CD14-positive monocyte (primary cell): ENCODE results near the gene SMURF2. TPM values are rescaled to one million over a fixed set of nuclear protein-coding genes. Genes with fewer than 3 reads are reported as not detected.
A peak's percentile ranks its signal among the peaks of the same experiment; 100 is the strongest.

ENCODE experiments used
- DNase-seq, 3 donors: peaks; one replicate each; pipeline ENCODE4 v3.0.0-alpha.2; 2011 to 2022
- H2AFZ ChIP-seq: 2 replicates; pipeline ENCODE4 v1.6.0; 2012; ENCODE audit warnings: mild to moderate bottlenecking, low read depth, low read length, inconsistent platforms; ENCODE audit not compliant: insufficient read depth, poor library complexity, severe bottlenecking
- H3K27ac ChIP-seq, 2 donors: 1 replicate in 1 of 2; 2 replicates in 1 of 2; pipeline ENCODE4 v1.5.1; 2012 to 2013; ENCODE audit warnings: low read length in 2 of 2, control low read depth in 1 of 2, inconsistent platforms in 1 of 2, low read depth in 1 of 2, mild to moderate bottlenecking in 1 of 2
- H3K27me3 ChIP-seq, 2 donors: one replicate each; pipeline versions ENCODE4 v1.6.0 to v1.6.1; 2011 to 2013; ENCODE audit warnings: low read length in 2 of 2; ENCODE audit not compliant: control insufficient read depth in 2 of 2, insufficient read depth in 2 of 2
- H3K36me3 ChIP-seq, 2 donors: replicated peaks in 1 of 2; 1 replicate in 1 of 2; 2 replicates in 1 of 2; pipeline versions ENCODE4 v1.5.1 to v1.6.1; 2012 to 2013; ENCODE audit warnings: low read length in 2 of 2, control low read depth in 1 of 2, inconsistent platforms in 1 of 2, mild to moderate bottlenecking in 1 of 2; ENCODE audit not compliant: insufficient read depth in 2 of 2, control insufficient read depth in 1 of 2
- H3K4me1 ChIP-seq, 2 donors: 1 replicate in 1 of 2; 2 replicates in 1 of 2; pipeline versions ENCODE4 v1.5.1 to v1.6.1; 2012 to 2013; ENCODE audit warnings: low read length in 2 of 2, control low read depth in 1 of 2, inconsistent platforms in 1 of 2, mild to moderate bottlenecking in 1 of 2, moderate library complexity in 1 of 2; ENCODE audit not compliant: insufficient read depth in 2 of 2, control insufficient read depth in 1 of 2
- H3K4me2 ChIP-seq: replicated peaks from 2 replicates; pipeline ENCODE3; 2012; ENCODE audit warnings: low read length, moderate library complexity, mild to moderate bottlenecking; ENCODE audit not compliant: poor library complexity, severe bottlenecking; ENCODE audit errors: extremely low read depth
- H3K4me3 ChIP-seq, 3 experiments: fragments of 200-600 bp in 1 of 3; sonication (generic) in 1 of 3; replicated peaks in 1 of 3; 1 replicate in 2 of 3; 2 replicates in 1 of 3; pipeline ENCODE4 v1.5.1; 2011 to 2013; ENCODE audit warnings: low read length in 3 of 3, mild to moderate bottlenecking in 3 of 3, control low read depth in 2 of 3, low read depth in 2 of 3, inconsistent platforms in 1 of 3, moderate library complexity in 1 of 3
- H3K79me2 ChIP-seq: 2 replicates; pipeline ENCODE4 v1.6.0; 2012; ENCODE audit warnings: mild to moderate bottlenecking, control low read depth, inconsistent platforms, low read length, moderate library complexity; ENCODE audit not compliant: insufficient read depth
- H3K9ac ChIP-seq: 2 replicates; pipeline ENCODE4 v1.6.0; 2017; ENCODE audit warnings: low read length, mild to moderate bottlenecking; ENCODE audit not compliant: insufficient read depth, poor library complexity, severe bottlenecking
- H3K9me3 ChIP-seq, 2 donors: replicated peaks in 1 of 2; 1 replicate in 1 of 2; 2 replicates in 1 of 2; pipeline versions ENCODE4 v1.5.1 to v1.6.1; 2012 to 2013; ENCODE audit warnings: low read length in 2 of 2, control low read depth in 1 of 2; ENCODE audit not compliant: control insufficient read depth in 1 of 2, insufficient read depth in 1 of 2
- H4K20me1 ChIP-seq: 2 replicates; pipeline ENCODE4 v1.6.0; 2012; ENCODE audit warnings: mild to moderate bottlenecking, low read length, control low read depth, moderate library complexity; ENCODE audit not compliant: insufficient read depth
- H3K27ac Mint-ChIP-seq, 7 donors: one replicate each; pipeline ENCODE4 v1.8.0; 2020; ENCODE audit warnings: mild to moderate bottlenecking in 7 of 7, mixed read lengths in 7 of 7, moderate library complexity in 6 of 7, inconsistent platforms in 2 of 7
- H3K27me3 Mint-ChIP-seq, 3 donors: one replicate each; pipeline ENCODE4 v1.8.0; 2021 to 2022; ENCODE audit warnings: low read depth in 3 of 3, mild to moderate bottlenecking in 3 of 3, mixed read lengths in 3 of 3, moderate library complexity in 3 of 3, inconsistent platforms in 1 of 3
- H3K36me3 Mint-ChIP-seq, 2 donors: one replicate each; pipeline ENCODE4 v1.8.0; 2020; ENCODE audit warnings: mixed read lengths in 2 of 2, inconsistent platforms in 1 of 2, mild to moderate bottlenecking in 1 of 2
- H3K4me1 Mint-ChIP-seq: one replicate; pipeline ENCODE4 v1.8.0; 2020; ENCODE audit warnings: mild to moderate bottlenecking, mixed read lengths
- H3K4me3 Mint-ChIP-seq, 2 donors: one replicate each; pipeline ENCODE4 v1.8.0; 2020; ENCODE audit warnings: mild to moderate bottlenecking in 2 of 2, mixed read lengths in 2 of 2, moderate library complexity in 1 of 2
- H3K9me3 Mint-ChIP-seq, 7 donors: one replicate each; pipeline ENCODE4 v1.8.0; 2020 to 2022; ENCODE audit warnings: mixed read lengths in 7 of 7, mild to moderate bottlenecking in 6 of 7, moderate library complexity in 6 of 7, inconsistent platforms in 2 of 7
- WGBS: methylation state at CpG from one replicate; pipeline ENCODE4 v1.1.5; 2013; ENCODE audit warnings: missing lambda C conversion rate; ENCODE audit not compliant: insufficient coverage; 5-methylcytosine and 5-hydroxymethylcytosine counted together
- intact Hi-C, 2 donors: fragments of 100-400 bp; cut with micrococcal nuclease; formaldehyde crosslinking; loops; one replicate each; pipeline versions ENCODE4 v1.15.0 to v1.15.1; 2023
- polyA plus RNA-seq, 3 donors: library from polyadenylated mRNA; depleted of rRNA in 1 of 3; unstranded in 2 of 3; stranded (reverse) in 1 of 3; fragments of 300-500 nt in 2 of 3; fragments of >200 nt in 1 of 3; fragmentation: Illumina TruSeq in 2 of 3; gene quantifications; 1 replicate in 2 of 3; 2 replicates in 1 of 3; pipeline ENCODE4 v1.2.3, GENCODE V29; 2012 to 2021
- TF ChIP-seq, protein P1 (sequence below): fragments of 200-600 bp; IDR thresholded peaks from one replicate; pipeline ENCODE4 v1.8.0; 2022; ENCODE audit warnings: antibody characterized with exemption, mild to moderate bottlenecking

The SMURF2 gene
- polyA plus RNA-seq, 3 donors, result 2.2 to 12.9 (median 4.5) TPM

DNA sequence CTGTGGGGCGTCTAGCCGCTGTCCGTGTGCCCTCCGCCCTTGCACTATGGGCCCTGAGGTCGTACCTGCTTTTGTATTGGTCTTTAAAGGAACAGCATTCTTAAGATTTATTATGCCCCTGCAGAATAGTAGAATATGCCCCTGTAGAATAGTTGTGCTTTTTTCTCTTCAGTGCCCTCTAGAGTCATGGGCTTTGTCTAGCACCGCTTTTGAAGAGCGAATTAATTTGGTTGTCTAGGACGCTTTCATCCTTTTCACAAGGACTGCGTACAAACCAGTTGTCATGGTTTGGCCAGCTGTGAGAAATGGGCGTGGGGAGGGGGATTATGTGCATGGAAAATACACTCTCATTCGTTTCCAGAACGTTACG lies 154.7 kb downstream of the SMURF2 start:
- Histone ChIP-seq H3K9me3 (no peaks in the 10 kb centered on the region), H3K27ac (peak overlapping the region; percentile 99 to 100), H3K4me1 (peaks cover 21 to 40% of the 10 kb centered on the region in 2 donors), H3K27me3 (no peaks in the 10 kb centered on the region), H3K36me3 (peaks cover 42 to 57% of the 10 kb centered on the region in 2 donors), H3K9ac (peak overlapping the region; percentile 99), H3K79me2 (peaks cover 73% of the 10 kb centered on the region), H2AFZ (peak overlapping the region; percentile 94), H4K20me1 (peaks cover 43% of the 10 kb centered on the region), H3K4me3 (peak overlapping the region; percentile 91 to 99 (median 99)), H3K4me2 (peak overlapping the region; percentile 94)
- DNase-seq, result peak in 2 of 3 donors; percentile 37 to 38
- Mint-ChIP-seq H3K36me3 (peaks cover 51 to 53% of the 10 kb centered on the region in 2 donors), H3K9me3 (peaks cover 0 to 5% (median 2%) of the 10 kb centered on the region in 7 donors), H3K27me3 (no peaks in the 10 kb centered on the region), H3K4me1 (peaks cover 27% of the 10 kb centered on the region), H3K4me3 (peak overlapping the region; percentile 99 to 100), H3K27ac (peak overlapping the region; percentile 100)
- intact Hi-C loops, result no loop called here
- TF ChIP-seq, protein P1, sequence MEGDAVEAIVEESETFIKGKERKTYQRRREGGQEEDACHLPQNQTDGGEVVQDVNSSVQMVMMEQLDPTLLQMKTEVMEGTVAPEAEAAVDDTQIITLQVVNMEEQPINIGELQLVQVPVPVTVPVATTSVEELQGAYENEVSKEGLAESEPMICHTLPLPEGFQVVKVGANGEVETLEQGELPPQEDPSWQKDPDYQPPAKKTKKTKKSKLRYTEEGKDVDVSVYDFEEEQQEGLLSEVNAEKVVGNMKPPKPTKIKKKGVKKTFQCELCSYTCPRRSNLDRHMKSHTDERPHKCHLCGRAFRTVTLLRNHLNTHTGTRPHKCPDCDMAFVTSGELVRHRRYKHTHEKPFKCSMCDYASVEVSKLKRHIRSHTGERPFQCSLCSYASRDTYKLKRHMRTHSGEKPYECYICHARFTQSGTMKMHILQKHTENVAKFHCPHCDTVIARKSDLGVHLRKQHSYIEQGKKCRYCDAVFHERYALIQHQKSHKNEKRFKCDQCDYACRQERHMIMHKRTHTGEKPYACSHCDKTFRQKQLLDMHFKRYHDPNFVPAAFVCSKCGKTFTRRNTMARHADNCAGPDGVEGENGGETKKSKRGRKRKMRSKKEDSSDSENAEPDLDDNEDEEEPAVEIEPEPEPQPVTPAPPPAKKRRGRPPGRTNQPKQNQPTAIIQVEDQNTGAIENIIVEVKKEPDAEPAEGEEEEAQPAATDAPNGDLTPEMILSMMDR, result peak; percentile 44
- WGBS, result 0% methylated on average over 7 of the region's 13 CpGs

DNA sequence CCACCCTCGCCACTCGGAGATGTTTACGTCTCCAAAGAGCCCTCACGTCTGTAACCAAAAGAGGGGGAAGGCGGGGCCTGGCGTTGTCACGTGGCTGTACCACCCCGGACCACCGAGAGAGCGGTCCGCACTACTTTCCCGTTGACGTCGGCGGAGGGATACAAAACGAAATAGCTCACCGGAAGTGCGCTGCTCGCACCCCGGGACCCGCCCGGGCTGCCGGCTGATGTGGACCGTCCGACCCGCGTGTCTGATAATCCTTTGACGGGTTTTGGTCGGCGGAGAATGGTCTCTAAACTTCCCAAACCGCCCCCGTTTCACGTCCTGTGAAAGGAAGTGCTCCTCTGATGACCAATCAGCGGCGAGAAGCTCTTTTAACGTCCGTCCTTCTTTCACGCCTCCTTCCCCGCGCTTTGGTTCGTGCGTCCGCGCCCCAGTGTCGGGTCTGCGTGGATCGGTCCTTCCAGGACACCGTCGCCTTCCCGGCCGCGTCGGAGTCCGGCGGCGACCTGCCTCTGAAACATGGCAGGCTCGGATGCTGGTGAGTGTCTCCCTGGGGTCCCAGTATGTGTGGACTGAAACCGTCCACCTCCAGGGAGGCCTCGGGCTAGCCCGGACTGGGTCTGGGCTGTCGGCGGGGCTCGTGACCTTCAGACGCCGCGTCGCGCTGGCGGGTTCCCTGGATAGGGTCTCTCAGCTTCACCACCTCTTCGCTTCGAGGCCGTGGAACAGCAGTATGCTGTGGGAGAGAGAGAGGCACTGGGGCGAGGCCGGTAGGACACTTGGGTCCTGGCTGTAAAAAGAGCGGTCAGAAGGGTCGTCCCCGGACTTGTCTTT lies 155.3 kb downstream of the SMURF2 start, which contains the start of gene CEP95:
CEP95 (plus strand) TSS at position 402 of the 837 bp plus-strand sequence; CDS start at position 523, 121 bp downstream.
- H3K27me3 Mint-ChIP-seq, result no peaks in the 10 kb centered on the region

More for the DNA sequence above, 155.3 kb downstream of the SMURF2 start, which contains the start of gene CEP95:
- H3K27me3 ChIP-seq, result no peaks in the 10 kb centered on the region
- peak within 1 kb of the TSS; percentile 94 for H2AFZ ChIP-seq
- H3K79me2 ChIP-seq, result peaks cover 79% of the 10 kb centered on the region
- H3K9me3 ChIP-seq, result no peaks in the 10 kb centered on the region
- peaks cover 45 to 57% of the 10 kb centered on the region in 2 donors for H3K36me3 ChIP-seq
- peak; percentile 87 to 94 (median 93) for DNase-seq
- peak within 1 kb of the TSS; percentile 99 to 100 for H3K4me3 Mint-ChIP-seq
- under 1% methylated on average over 65 of the region's 77 CpGs for whole genome bisulfite sequencing
- TF ChIP-seq, protein P1, result no peak
- H3K9ac ChIP-seq, result peak within 1 kb of the TSS; percentile 99
- H3K9me3 Mint-ChIP-seq, result peaks cover 0 to 5% (median 2%) of the 10 kb centered on the region in 7 donors
- H3K4me1 Mint-ChIP-seq, result peaks cover 29% of the 10 kb centered on the region
- H3K27ac ChIP-seq, result peak within 1 kb of the TSS; percentile 99 to 100
- peak within 1 kb of the TSS; percentile 100 for H3K27ac Mint-ChIP-seq
- peak within 1 kb of the TSS; percentile 94 for H3K4me2 ChIP-seq
- H3K4me3 ChIP-seq, result peak within 1 kb of the TSS; percentile 91 to 99 (median 99)
- H3K4me1 ChIP-seq, result peaks cover 21 to 40% of the 10 kb centered on the region in 2 donors
- H3K36me3 Mint-ChIP-seq, result peaks cover 56% of the 10 kb centered on the region in 2 donors
- intact Hi-C loops, result no loop called here
- H4K20me1 ChIP-seq, result peaks cover 49% of the 10 kb centered on the region
